OCI-LY3 (cell line): ENCODE data around the gene PRR14L.

Experiments used
- EZH2phosphoT487 ChIP-seq: fragments of 200-600 bp; shearing (Covaris generic); IDR thresholded peaks from 2 replicates; pipeline ENCODE4 v1.6.1; 2018; ENCODE audit warnings: antibody characterized with exemption, mixed run types, low read depth
- TF ChIP-seq, protein P1 (sequence below): fragments of 200-600, 300-600 bp; sonication (generic); IDR thresholded peaks from 2 replicates; pipeline ENCODE4 v1.5.1; 2014; ENCODE audit warnings: antibody characterized with exemption, low read length, low read depth

DNA sequence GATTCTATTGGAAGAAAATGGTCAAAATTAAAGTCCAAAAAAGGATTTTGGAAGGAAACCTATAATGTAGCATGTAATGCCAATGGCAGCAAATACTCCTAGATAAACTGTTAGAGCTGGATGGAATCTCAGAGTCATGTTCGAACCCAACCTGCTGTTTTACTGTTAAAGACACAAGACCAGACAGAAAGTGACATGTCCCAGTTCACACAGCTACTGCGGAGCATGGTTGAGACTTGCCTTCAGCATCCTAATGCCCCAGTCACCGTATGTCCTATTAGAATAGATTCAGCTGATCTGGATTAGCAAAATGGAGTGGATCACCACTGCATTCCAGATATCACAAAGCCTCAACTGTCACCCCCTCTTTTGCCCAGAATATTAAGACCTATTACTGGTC lies 102.9 kb downstream of the PRR14L start:
- TF ChIP-seq, protein P1, sequence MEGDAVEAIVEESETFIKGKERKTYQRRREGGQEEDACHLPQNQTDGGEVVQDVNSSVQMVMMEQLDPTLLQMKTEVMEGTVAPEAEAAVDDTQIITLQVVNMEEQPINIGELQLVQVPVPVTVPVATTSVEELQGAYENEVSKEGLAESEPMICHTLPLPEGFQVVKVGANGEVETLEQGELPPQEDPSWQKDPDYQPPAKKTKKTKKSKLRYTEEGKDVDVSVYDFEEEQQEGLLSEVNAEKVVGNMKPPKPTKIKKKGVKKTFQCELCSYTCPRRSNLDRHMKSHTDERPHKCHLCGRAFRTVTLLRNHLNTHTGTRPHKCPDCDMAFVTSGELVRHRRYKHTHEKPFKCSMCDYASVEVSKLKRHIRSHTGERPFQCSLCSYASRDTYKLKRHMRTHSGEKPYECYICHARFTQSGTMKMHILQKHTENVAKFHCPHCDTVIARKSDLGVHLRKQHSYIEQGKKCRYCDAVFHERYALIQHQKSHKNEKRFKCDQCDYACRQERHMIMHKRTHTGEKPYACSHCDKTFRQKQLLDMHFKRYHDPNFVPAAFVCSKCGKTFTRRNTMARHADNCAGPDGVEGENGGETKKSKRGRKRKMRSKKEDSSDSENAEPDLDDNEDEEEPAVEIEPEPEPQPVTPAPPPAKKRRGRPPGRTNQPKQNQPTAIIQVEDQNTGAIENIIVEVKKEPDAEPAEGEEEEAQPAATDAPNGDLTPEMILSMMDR: no peak
- TF ChIP-seq EZH2phosphoT487: no peak
